K562 (cell line): ENCODE data around the gene CPVL. TPM values are rescaled to one million over a fixed set of nuclear protein-coding genes. Genes with fewer than 3 reads are reported as not detected.

Experiments used
- ATAC-seq: fragments of 200-7000 bp; cut with Tn5 transposase; 3 replicates; pipeline ENCODE4 v1.9.1; 2020; ENCODE audit warnings: moderate library complexity
- BruUV-seq: library from RNA; stranded (reverse); fragments of 400-500 nt; replicated peaks from 2 replicates; lab custom pipeline; 2021; lab: Mats Ljungman, UMichigan
- CTCF ChIA-PET: fragments of 300-600 bp; formaldehyde crosslinking; extraction: SDS; loops from one replicate; lab custom pipeline; 2021; ENCODE audit warnings: low intra/inter-chr PET ratio; lab: Yijun Ruan, JAX
- POLR2A ChIA-PET: fragments of 300-600, 350-650 bp; sonication (Branson Sonifier 250); formaldehyde crosslinking; extraction: SDS; loops from one replicate; lab custom pipeline; 2021; ENCODE audit warnings: antibody characterized with exemption, inconsistent platforms; lab: Yijun Ruan, JAX
- DNase-seq, 4 experiments: peaks; one replicate each; pipeline versions ENCODE4 v3.0.0 to v3.0.0-alpha.2; 2011 to 2018; ENCODE audit warnings: low spot score in 3 of 4, mixed read lengths in 3 of 4; ENCODE audit errors: extremely low read depth in 1 of 4
- FAIRE-seq: peaks from 2 replicates; lab custom pipeline; 2011; peaks lifted over from hg19 to GRCh38; lab: Jason Lieb, UNC
- H2AFZ ChIP-seq: 2 replicates; pipeline ENCODE4 v1.6.0; 2011; ENCODE audit warnings: low read depth, low read length, control low read depth, inconsistent platforms
- H3K27ac ChIP-seq: fragments of 200-600 bp; 3 replicates; pipeline ENCODE4 v1.8.0; 2011; ENCODE audit warnings: low read depth, mild to moderate bottlenecking, control low read depth, inconsistent platforms, low read length, moderate library complexity, mixed read lengths; ENCODE audit errors: extremely low read depth
- H3K27me3 ChIP-seq, 2 experiments: fragments of 300-600 bp in 1 of 2; 2 replicates in 1 of 2; 3 replicates in 1 of 2; pipeline versions ENCODE4 v1.6.0 to v1.8.0; 2011; ENCODE audit warnings: inconsistent platforms in 2 of 2, low read length in 2 of 2, mild to moderate bottlenecking in 1 of 2, mixed read lengths in 1 of 2, moderate library complexity in 1 of 2; ENCODE audit not compliant: control insufficient read depth in 2 of 2, insufficient read depth in 2 of 2
- H3K36me3 ChIP-seq: fragments of 300-600 bp; 3 replicates; pipeline ENCODE4 v1.8.0; 2011; ENCODE audit warnings: mild to moderate bottlenecking, low read length, inconsistent platforms; ENCODE audit not compliant: control insufficient read depth, insufficient read depth
- H3K4me1 ChIP-seq, 2 experiments: fragments of 200-600 bp in 1 of 2; replicated peaks in 1 of 2; 2 replicates in 1 of 2; 3 replicates in 1 of 2; pipeline versions ENCODE4 v1.5.1 to v1.8.0; 2011; ENCODE audit warnings: inconsistent platforms in 2 of 2, low read length in 2 of 2, mild to moderate bottlenecking in 1 of 2, mixed read lengths in 1 of 2, moderate library complexity in 1 of 2; ENCODE audit not compliant: control insufficient read depth in 2 of 2, insufficient read depth in 2 of 2
- H3K4me2 ChIP-seq: 2 replicates; pipeline ENCODE4 v1.6.1; 2011; ENCODE audit warnings: low read length, control low read depth, inconsistent platforms, mixed read lengths; ENCODE audit not compliant: insufficient read depth
- H3K4me3 ChIP-seq: fragments of 200-600 bp; sonication (generic), shearing (Covaris generic); 2 replicates; pipeline ENCODE4 v1.5.1; 2016; ENCODE audit warnings: control low read depth, inconsistent platforms
- H3K79me2 ChIP-seq: fragments of 200-600 bp; 3 replicates; pipeline ENCODE4 v1.8.0; 2011; ENCODE audit warnings: low read length, inconsistent platforms; ENCODE audit not compliant: control insufficient read depth, insufficient read depth
- H3K9ac ChIP-seq, 2 experiments: 2 replicates each; pipeline versions ENCODE4 v1.6.0 to v1.6.1; 2011; ENCODE audit warnings: low read depth in 2 of 2, low read length in 2 of 2, control low read depth in 1 of 2, inconsistent platforms in 1 of 2, mild to moderate bottlenecking in 1 of 2, mixed read lengths in 1 of 2; ENCODE audit not compliant: insufficient read depth in 1 of 2
- H3K9me1 ChIP-seq: one replicate; pipeline ENCODE4 v1.6.0; 2011; ENCODE audit warnings: inconsistent platforms, mild to moderate bottlenecking, low read length, moderate library complexity; ENCODE audit not compliant: control insufficient read depth, insufficient read depth
- H3K9me3 ChIP-seq: replicated peaks from 2 replicates; pipeline ENCODE4 v1.5.1; 2011; ENCODE audit warnings: low read depth, low read length, inconsistent platforms; ENCODE audit not compliant: control insufficient read depth, insufficient read depth
- H4K20me1 ChIP-seq: replicated peaks from 2 replicates; pipeline ENCODE4 v1.6.1; 2011; ENCODE audit warnings: low read length, inconsistent platforms, mixed read lengths; ENCODE audit not compliant: control insufficient read depth, insufficient read depth
- C11orf30 ChIP-seq: fragments of 450-650 bp; IDR thresholded peaks from 2 replicates; pipeline ENCODE4 v1.6.1; 2016; ENCODE audit warnings: low read depth, mild to moderate bottlenecking
- MAFG ChIP-seq: fragments of 450-650 bp; conservative IDR thresholded peaks from 2 replicates; pipeline ENCODE4 v1.6.1; 2016; ENCODE audit warnings: missing genetic modification characterization, missing compliant biosample characterization
- MCM3 ChIP-seq: fragments of 450-650 bp; IDR thresholded peaks from 2 replicates; pipeline ENCODE4 v1.6.1; 2016
- MYBL2 ChIP-seq, 2 experiments: fragments of 450-650 bp in 1 of 2; sonication (generic) in 1 of 2; formaldehyde crosslinking in 1 of 2; IDR thresholded peaks; 2 replicates each; pipeline versions ENCODE4 v1.6.1 to v1.8.1; 2017 to 2022; ENCODE audit warnings: borderline replicate concordance in 1 of 2, inconsistent platforms in 1 of 2, low read depth in 1 of 2, mild to moderate bottlenecking in 1 of 2, missing genetic modification reagents in 1 of 2, moderate library complexity in 1 of 2
- SMARCA4 ChIP-seq: fragments of 450-650 bp; IDR thresholded peaks from 2 replicates; pipeline ENCODE4 v1.6.1; 2016
- SNRNP70 ChIP-seq: fragments of 200-400 bp; formaldehyde crosslinking; optimal IDR thresholded peaks from 2 replicates; pipeline ENCODE3; 2017; ENCODE audit warnings: low read depth, low read length
- TFAP4 ChIP-seq: sonication (generic); formaldehyde crosslinking; IDR thresholded peaks from 2 replicates; pipeline ENCODE4 v1.8.0; 2022; ENCODE audit warnings: missing genetic modification reagents, mild to moderate bottlenecking, moderate library complexity, borderline replicate concordance
- ZBTB49 ChIP-seq: sonication (generic); formaldehyde crosslinking; IDR thresholded peaks from 2 replicates; pipeline ENCODE4 v1.8.0; 2022; ENCODE audit warnings: missing genetic modification reagents, mild to moderate bottlenecking, borderline replicate concordance
- ZFP91 ChIP-seq: sonication (generic); formaldehyde crosslinking; IDR thresholded peaks from 2 replicates; pipeline ENCODE4 v1.8.0; 2022; ENCODE audit warnings: mild to moderate bottlenecking, missing genetic modification reagents
- ZNF316 ChIP-seq: fragments of 450-650 bp; IDR thresholded peaks from 2 replicates; pipeline ENCODE4 v1.6.1; 2016
- WGBS: fragments of 100-300 bp; shearing (Covaris generic); methylation state at CpG from one replicate; pipeline ENCODE4 v1.1.6; 2016; ENCODE audit warnings: low coverage, mixed read lengths; ENCODE audit not compliant: insufficient coverage; ENCODE audit errors: missing lambda C conversion rate; 5-methylcytosine and 5-hydroxymethylcytosine counted together
- in situ Hi-C: fragments of 300-500 bp; cut with MboI; formaldehyde crosslinking; loops from 4 replicates; pipeline ENCODE4 v1.15.0; 2018; ENCODE audit warnings: inconsistent platforms, mixed read lengths
- intact Hi-C: fragments of 100-400 bp; cut with micrococcal nuclease; formaldehyde crosslinking; loops from 2 replicates; pipeline ENCODE4 v1.14.2; 2022
- polyA plus RNA-seq, 8 experiments: library from polyadenylated mRNA; depleted of rRNA in 4 of 8; stranded (reverse) in 5 of 8; unstranded in 3 of 8; fragments of >200 nt; fragmentation: Nextera tagmentation in 2 of 8; fragmentation: Illumina TruSeq in 1 of 8; extraction: Ambion mirVana in 2 of 8; extraction: Trizol in 1 of 8; gene quantifications; 2 replicates each; pipeline versions ENCODE4 v1.2.1 to v1.2.3, GENCODE V29; 2011 to 2014; ENCODE audit warnings: inconsistent platforms in 1 of 8, missing spikeins in 1 of 8
- total RNA-seq, 7 experiments: library from RNA; depleted of rRNA in 6 of 7; stranded (reverse); fragments of >200 nt in 6 of 7; fragmentation: Illumina TruSeq in 2 of 7; extraction: Trizol in 2 of 7; gene quantifications; 2 replicates each; pipeline versions ENCODE4 v1.2.1 to v1.2.3, GENCODE V29; 2011 to 2021; ENCODE audit warnings: low replicate concordance in 1 of 7

CPVL gene
- total and polyA plus RNA-seq, 9 of the 15 experiments (the other 6 are each of a cell fraction or from before 2014, with no cell fraction given): 0.89 to 2.4 (median 1.5) TPM

GRCh38 chr7:28986028-28986764 is 160.1 kb downstream of the CPVL start:
- no peaks in the 10 kb centered on the region for H3K9me3 ChIP-seq
- no peak overlapping the region for H3K4me2 ChIP-seq
- WGBS: 8% methylated on average over 9 of the region's 11 CpGs
- CTCF ChIA-PET: no interaction called here
- no peaks in the 10 kb centered on the region for H4K20me1 ChIP-seq
- no peaks in the 10 kb centered on the region; a peak in 1 of 5 replicates for H3K4me1 ChIP-seq
- no peak for TF ChIP-seq MYBL2 (IDR thresholded peaks at IDR 0.05; ENCODE audit: low read depth)
- no peak for TF ChIP-seq MYBL2 (CRISPR knock-in tag; IDR thresholded peaks at IDR 0.05; ENCODE audit: borderline replicate concordance)
- no peak for TF ChIP-seq SMARCA4
- in situ Hi-C loops: no loop called here
- ATAC-seq: no peak
- no peak overlapping the region for H3K9ac ChIP-seq
- FAIRE-seq: no peak
- H3K27me3 ChIP-seq: no peaks in the 10 kb centered on the region
- no peak overlapping the region for H3K4me3 ChIP-seq
- POLR2A ChIA-PET: no interaction called here
- no peaks in the 10 kb centered on the region for H3K36me3 ChIP-seq
- no peak for DNase-seq
- no peaks in the 10 kb centered on the region for H3K9me1 ChIP-seq
- no peaks in the 10 kb centered on the region for H3K79me2 ChIP-seq
- intact Hi-C loops: no loop called here
- no peak overlapping the region for H3K27ac ChIP-seq
- no TSS peak for BruUV-seq
- H2AFZ ChIP-seq: no peak overlapping the region

- no peak for FAIRE-seq
- Histone ChIP-seq H3K79me2 (no peaks in the 10 kb centered on the region), H3K9me3 (no peaks in the 10 kb centered on the region), H4K20me1 (no peaks in the 10 kb centered on the region), H3K4me3 (no peak overlapping the region), H2AFZ (0 out of 2 replicates have a peak overlapping the region, but pooled peaks have one; percentile 27), H3K27ac (no peak overlapping the region), H3K9me1 (no peaks in the 10 kb centered on the region), H3K9ac (no peak overlapping the region), H3K4me1 (no peaks in the 10 kb centered on the region; a peak in 1 of 5 replicates), H3K27me3 (no peaks in the 10 kb centered on the region), H3K36me3 (no peaks in the 10 kb centered on the region), H3K4me2 (no peak overlapping the region)
- peak; percentile 63; the same call in 2 of the 3 replicates for ATAC-seq
- no TSS peak for BruUV-seq
- POLR2A ChIA-PET: no interaction called here
- in situ Hi-C loops: no loop called here
- CTCF ChIA-PET: no interaction called here
- intact Hi-C loops: no loop called here
- DNase-seq: peak in 2 of 4 experiments; percentile 10 to 11
- 0% methylated on average over 4 of the region's 4 CpGs for whole genome bisulfite sequencing
- TF ChIP-seq TFAP4 (CRISPR knock-in tag): peak; percentile 69
- TF ChIP-seq C11orf30: peak; percentile 59; the same call in 1 of the 2 replicates
- peak; percentile 80 for TF ChIP-seq MAFG
- no peak for TF ChIP-seq MCM3
- TF ChIP-seq ZBTB49 (CRISPR knock-in tag): no peak
- TF ChIP-seq SNRNP70: no peak
- peak; percentile 67; the same call in 1 of the 2 replicates for TF ChIP-seq ZFP91 (CRISPR knock-in tag)
- peak; percentile 41 for TF ChIP-seq ZNF316
Measured at GRCh38 chr7:28984631-28985030, 161.7 kb downstream of the CPVL start.
